Measurements from ENCODE around the gene FKBP4.

Gene FKBP4

DNA sequence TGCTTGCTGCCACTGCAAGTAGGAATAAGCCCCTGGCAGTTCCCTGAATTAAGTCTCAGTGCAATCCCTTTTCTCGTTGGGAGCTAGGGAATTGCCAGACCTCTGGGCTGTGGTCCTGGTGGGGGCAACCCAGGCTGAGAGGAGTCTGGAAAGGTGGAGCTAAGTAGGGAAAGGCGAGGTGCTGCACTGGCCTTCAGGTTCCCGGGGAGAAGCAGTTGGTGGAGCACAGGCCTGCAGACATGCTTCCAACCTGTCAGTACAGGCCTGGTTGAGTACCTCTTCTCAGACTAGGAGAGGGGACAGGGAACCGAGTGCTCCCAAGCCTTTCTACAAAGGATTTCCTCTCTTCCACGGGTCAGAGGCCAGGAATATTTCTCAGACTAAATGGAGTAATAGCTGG, 38.6 kb downstream of the FKBP4 start:
- no peak overlapping the region for H2BK15ac ChIP-seq (ENCODE audit: low read depth, poor library complexity, severe bottlenecking)
- no peaks in the 10 kb centered on the region for H3K79me1 ChIP-seq (replicated peaks; ENCODE audit: low read length, poor library complexity, severe bottlenecking)
- H3K23ac ChIP-seq (ENCODE audit: low read length in 2 of 2) = no peak overlapping the region
- H3K18ac ChIP-seq (ENCODE audit: low read depth in 1 of 2, low read length in 2 of 2) = no peak overlapping the region
- WGBS = 85% methylated on average over 4 of the region's 5 CpGs
- no peaks in the 10 kb centered on the region for H3K9me3 ChIP-seq (ENCODE audit: control insufficient read depth, low read length)
- no peak overlapping the region for H4K8ac ChIP-seq (ENCODE audit: low read length)
- H2AK5ac ChIP-seq (ENCODE audit: low read length, severe bottlenecking) = no peak overlapping the region
- peaks cover 10% of the 10 kb centered on the region for H3K4me1 ChIP-seq (ENCODE audit: control insufficient read depth, insufficient read depth, low read depth, low read length)
- no peak overlapping the region for H3K9ac ChIP-seq (ENCODE audit: low read length)
- no peak overlapping the region for H3K4me2 ChIP-seq (ENCODE audit: low read length, poor library complexity, severe bottlenecking)
- H3K27me3 ChIP-seq (ENCODE audit: control insufficient read depth in 1 of 2, insufficient read depth in 1 of 2, low read length in 2 of 2) = peaks cover 20 to 31% of the 10 kb centered on the region in 2 experiments
- no peak overlapping the region for H3K4me3 ChIP-seq (ENCODE audit: insufficient read depth in 1 of 2, low read depth in 1 of 2, low read length in 2 of 2)
- H2BK120ac ChIP-seq (ENCODE audit: low read depth, low read length) = no peak overlapping the region
- no peak overlapping the region for H2BK12ac ChIP-seq (ENCODE audit: low read length in 2 of 2)
- no peak overlapping the region for H2BK5ac ChIP-seq (ENCODE audit: low read depth, low read length, poor library complexity, severe bottlenecking)
- no peak overlapping the region for H3K14ac ChIP-seq (ENCODE audit: low read length in 2 of 2)
- no peak overlapping the region for H3K4ac ChIP-seq (ENCODE audit: low read depth in 1 of 2, low read length in 2 of 2)
- no peak overlapping the region for H4K91ac ChIP-seq (ENCODE audit: low read length)
- no peak overlapping the region for H2AFZ ChIP-seq (ENCODE audit: low read depth, low read length)
- DNase-seq = no peak
- H3K36me3 ChIP-seq (ENCODE audit: control insufficient read depth in 1 of 2, insufficient read depth in 2 of 2, low read depth in 1 of 2, low read length in 2 of 2) = peaks cover 7 to 20% of the 10 kb centered on the region in 2 experiments
- no peak overlapping the region for H3K27ac ChIP-seq (ENCODE audit: low read length, poor library complexity, severe bottlenecking)

DNA sequence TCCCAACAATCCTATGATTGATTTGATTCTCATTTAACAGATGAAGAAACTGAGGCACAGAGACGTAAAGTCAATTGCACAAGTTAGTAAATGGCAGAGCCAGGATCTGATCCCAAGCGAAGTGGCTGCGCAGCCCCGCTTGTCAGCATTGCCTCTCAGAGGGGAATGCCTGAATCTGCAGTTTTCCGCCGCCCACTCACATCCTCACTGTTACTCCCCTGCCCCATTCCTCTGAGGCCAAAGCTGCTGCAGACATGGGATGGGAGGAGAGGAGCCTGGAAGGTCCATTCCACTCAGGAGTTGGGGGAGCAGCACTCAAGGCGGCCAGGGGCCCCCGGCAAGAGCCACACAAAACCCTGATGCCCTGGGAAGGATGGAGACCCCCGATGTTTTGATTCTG, 39.0 kb downstream of the FKBP4 start:
- no peak overlapping the region for H2BK12ac ChIP-seq (ENCODE audit: low read length in 2 of 2)
- H4K8ac ChIP-seq (ENCODE audit: low read length) = no peak overlapping the region
- H3K4me2 ChIP-seq (ENCODE audit: low read length, poor library complexity, severe bottlenecking) = no peak overlapping the region
- H3K9me3 ChIP-seq (ENCODE audit: control insufficient read depth, low read length) = no peaks in the 10 kb centered on the region
- H2AFZ ChIP-seq (ENCODE audit: low read depth, low read length) = no peak overlapping the region
- no peak overlapping the region for H2BK15ac ChIP-seq (ENCODE audit: low read depth, poor library complexity, severe bottlenecking)
- H2AK5ac ChIP-seq (ENCODE audit: low read length, severe bottlenecking) = no peak overlapping the region
- peaks cover 10% of the 10 kb centered on the region for H3K4me1 ChIP-seq (ENCODE audit: control insufficient read depth, insufficient read depth, low read depth, low read length)
- H3K27ac ChIP-seq (ENCODE audit: low read length, poor library complexity, severe bottlenecking) = no peak overlapping the region
- WGBS = 90% methylated on average over 9 of the region's 9 CpGs
- no peak overlapping the region for H3K9ac ChIP-seq (ENCODE audit: low read length)
- H3K18ac ChIP-seq (ENCODE audit: low read depth in 1 of 2, low read length in 2 of 2) = no peak overlapping the region
- H3K4me3 ChIP-seq (ENCODE audit: insufficient read depth in 1 of 2, low read depth in 1 of 2, low read length in 2 of 2) = no peak overlapping the region
- no peaks in the 10 kb centered on the region for H3K79me1 ChIP-seq (replicated peaks; ENCODE audit: low read length, poor library complexity, severe bottlenecking)
- no peak overlapping the region for H3K23ac ChIP-seq (ENCODE audit: low read length in 2 of 2)
- H3K27me3 ChIP-seq (ENCODE audit: control insufficient read depth in 1 of 2, insufficient read depth in 1 of 2, low read length in 2 of 2) = peaks cover 20 to 31% of the 10 kb centered on the region in 2 experiments
- no peak overlapping the region for H3K4ac ChIP-seq (ENCODE audit: low read depth in 1 of 2, low read length in 2 of 2)
- no peak for DNase-seq
- H2BK120ac ChIP-seq (ENCODE audit: low read depth, low read length) = no peak overlapping the region
- no peak overlapping the region for H3K14ac ChIP-seq (ENCODE audit: low read length in 2 of 2)
- H4K91ac ChIP-seq (ENCODE audit: low read length) = no peak overlapping the region
- peaks cover 7 to 19% of the 10 kb centered on the region in 2 experiments for H3K36me3 ChIP-seq (ENCODE audit: control insufficient read depth in 1 of 2, insufficient read depth in 2 of 2, low read depth in 1 of 2, low read length in 2 of 2)
- H2BK5ac ChIP-seq (ENCODE audit: low read depth, low read length, poor library complexity, severe bottlenecking) = no peak overlapping the region

- peak; percentile 69 for DNase-seq
- H3K4me1 ChIP-seq (ENCODE audit: control insufficient read depth, insufficient read depth, low read depth, low read length) = peaks cover 10% of the 10 kb centered on the region
- peak within 1 kb of the TSS; percentile 6 for H4K91ac ChIP-seq (ENCODE audit: low read length)
- H2BK5ac ChIP-seq (ENCODE audit: low read depth, low read length, poor library complexity, severe bottlenecking) = no peak within 1 kb of the TSS
- peak within 1 kb of the TSS; percentile 32 for H2AFZ ChIP-seq (ENCODE audit: low read depth, low read length)
- no peak within 1 kb of the TSS for H3K27ac ChIP-seq (ENCODE audit: low read length, poor library complexity, severe bottlenecking)
- H3K9ac ChIP-seq (ENCODE audit: low read length) = peak within 1 kb of the TSS; percentile 12
- H3K4me3 ChIP-seq (ENCODE audit: insufficient read depth in 1 of 2, low read depth in 1 of 2, low read length in 2 of 2) = peak within 1 kb of the TSS in 1 of 2 experiments; percentile 54
- H2BK12ac ChIP-seq (ENCODE audit: low read length in 2 of 2) = no peak within 1 kb of the TSS
- peak within 1 kb of the TSS in 1 of 2 experiments; percentile 55 for H3K14ac ChIP-seq (ENCODE audit: low read length in 2 of 2)
- H2AK5ac ChIP-seq (ENCODE audit: low read length, severe bottlenecking) = no peak within 1 kb of the TSS
- H3K79me1 ChIP-seq (replicated peaks; ENCODE audit: low read length, poor library complexity, severe bottlenecking) = no peaks in the 10 kb centered on the region
- H4K8ac ChIP-seq (ENCODE audit: low read length) = peak within 1 kb of the TSS; percentile 53
- H3K27me3 ChIP-seq (ENCODE audit: control insufficient read depth in 1 of 2, insufficient read depth in 1 of 2, low read length in 2 of 2) = peaks cover 20 to 31% of the 10 kb centered on the region in 2 experiments
- 36% methylated on average over 31 of the region's 32 CpGs for WGBS
- no peak within 1 kb of the TSS for H3K23ac ChIP-seq (ENCODE audit: low read length in 2 of 2)
- H3K18ac ChIP-seq (ENCODE audit: low read depth in 1 of 2, low read length in 2 of 2) = peak within 1 kb of the TSS in 1 of 2 experiments; percentile 38
- H2BK120ac ChIP-seq (ENCODE audit: low read depth, low read length) = no peak within 1 kb of the TSS
- H2BK15ac ChIP-seq (ENCODE audit: low read depth, poor library complexity, severe bottlenecking) = peak within 1 kb of the TSS; percentile 60
- peaks cover 7 to 11% of the 10 kb centered on the region in 2 experiments for H3K36me3 ChIP-seq (ENCODE audit: control insufficient read depth in 1 of 2, insufficient read depth in 2 of 2, low read depth in 1 of 2, low read length in 2 of 2)
- peak within 1 kb of the TSS; percentile 41 for H3K4me2 ChIP-seq (ENCODE audit: low read length, poor library complexity, severe bottlenecking)
- no peaks in the 10 kb centered on the region for H3K9me3 ChIP-seq (ENCODE audit: control insufficient read depth, low read length)
- no peak within 1 kb of the TSS for H3K4ac ChIP-seq (ENCODE audit: low read depth in 1 of 2, low read length in 2 of 2)
Observed at GRCh38 chr12:2834581-2835491, 40.1 kb downstream of the FKBP4 start, which contains the start of gene NRIP2. NRIP2 (minus strand) TSS chr12:2835035; CDS start chr12:2834983, 52 bp downstream.

DNA sequence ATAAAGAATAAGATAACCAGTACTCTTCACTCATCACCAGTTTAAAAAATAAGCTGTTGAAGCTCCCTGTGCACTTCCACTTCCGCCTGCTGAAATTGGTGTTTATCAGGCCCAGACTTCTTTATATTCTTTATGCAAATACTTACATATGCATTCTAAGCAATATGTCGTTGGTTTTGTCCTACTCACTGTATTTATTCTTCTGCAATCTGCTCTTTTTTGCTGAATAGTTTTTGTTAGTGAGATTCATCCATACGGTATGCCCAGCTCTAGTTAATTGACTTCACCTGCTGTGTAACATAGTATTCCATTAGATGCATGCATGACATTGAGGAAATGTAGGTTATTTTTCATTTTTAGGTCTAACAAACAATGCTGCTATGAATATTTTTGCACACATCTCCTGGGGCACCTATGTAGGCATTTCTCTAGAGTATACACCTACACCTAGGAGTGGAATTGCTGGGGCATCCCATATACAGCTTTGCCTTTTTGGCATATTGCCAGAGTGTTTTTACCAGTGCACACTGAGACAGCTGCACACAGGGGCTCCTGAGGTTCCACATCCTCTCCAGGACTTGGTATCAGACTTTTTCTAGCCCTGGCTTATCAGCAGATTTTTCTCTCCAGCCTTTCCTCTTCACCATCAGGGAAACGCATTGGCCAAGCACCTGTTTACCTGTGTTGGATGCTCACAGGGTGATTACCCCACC, 41.1 kb downstream of the FKBP4 start:
- Histone ChIP-seq H2BK15ac (ENCODE audit: low read depth, poor library complexity, severe bottlenecking) (no peak overlapping the region), H3K27me3 (ENCODE audit: control insufficient read depth in 1 of 2, insufficient read depth in 1 of 2, low read length in 2 of 2) (peaks cover 20 to 31% of the 10 kb centered on the region in 2 experiments), H3K18ac (ENCODE audit: low read depth in 1 of 2, low read length in 2 of 2) (no peak overlapping the region), H3K27ac (ENCODE audit: low read length, poor library complexity, severe bottlenecking) (no peak overlapping the region), H3K4me1 (ENCODE audit: control insufficient read depth, insufficient read depth, low read depth, low read length) (peaks cover 10% of the 10 kb centered on the region), H3K36me3 (ENCODE audit: control insufficient read depth in 1 of 2, insufficient read depth in 2 of 2, low read depth in 1 of 2, low read length in 2 of 2) (peaks cover 4 to 5% of the 10 kb centered on the region in 2 experiments), H3K9me3 (ENCODE audit: control insufficient read depth, low read length) (no peaks in the 10 kb centered on the region), H3K9ac (ENCODE audit: low read length) (no peak overlapping the region), H2BK120ac (ENCODE audit: low read depth, low read length) (no peak overlapping the region), H3K4ac (ENCODE audit: low read depth in 1 of 2, low read length in 2 of 2) (no peak overlapping the region), H3K14ac (ENCODE audit: low read length in 2 of 2) (no peak overlapping the region), H2AK5ac (ENCODE audit: low read length, severe bottlenecking) (no peak overlapping the region), H2AFZ (ENCODE audit: low read depth, low read length) (no peak overlapping the region), H4K8ac (ENCODE audit: low read length) (no peak overlapping the region), H2BK12ac (ENCODE audit: low read length in 2 of 2) (no peak overlapping the region), H3K4me2 (ENCODE audit: low read length, poor library complexity, severe bottlenecking) (no peak overlapping the region), H2BK5ac (ENCODE audit: low read depth, low read length, poor library complexity, severe bottlenecking) (no peak overlapping the region), H3K23ac (ENCODE audit: low read length in 2 of 2) (no peak overlapping the region), H4K91ac (ENCODE audit: low read length) (no peak overlapping the region), H3K4me3 (ENCODE audit: insufficient read depth in 1 of 2, low read depth in 1 of 2, low read length in 2 of 2) (no peak overlapping the region), H3K79me1 (replicated peaks; ENCODE audit: low read length, poor library complexity, severe bottlenecking) (no peaks in the 10 kb centered on the region)
- no peak for DNase-seq
- WGBS = 94% methylated on average over 3 of the region's 4 CpGs

All from mesenchymal stem cell (in vitro differentiated cells and primary cell).